ENCODE results near the gene NOL12.
A peak's percentile ranks its signal among the peaks of the same experiment; 100 is the strongest.
"Not testable (repeated sequence)": the region's sequence is repeated elsewhere in the genome, so short reads cannot be mapped to it uniquely, and the experiment has no call there.

The NOL12 gene

GRCh38 chr22:37681001-37681424 lies 5.1 kb upstream of the NOL12 start:
- no peak for DNase-seq

GRCh38 chr22:37681556-37682049 lies 4.5 kb upstream of the NOL12 start:
- DNase-seq = peak; percentile 30

DNA sequence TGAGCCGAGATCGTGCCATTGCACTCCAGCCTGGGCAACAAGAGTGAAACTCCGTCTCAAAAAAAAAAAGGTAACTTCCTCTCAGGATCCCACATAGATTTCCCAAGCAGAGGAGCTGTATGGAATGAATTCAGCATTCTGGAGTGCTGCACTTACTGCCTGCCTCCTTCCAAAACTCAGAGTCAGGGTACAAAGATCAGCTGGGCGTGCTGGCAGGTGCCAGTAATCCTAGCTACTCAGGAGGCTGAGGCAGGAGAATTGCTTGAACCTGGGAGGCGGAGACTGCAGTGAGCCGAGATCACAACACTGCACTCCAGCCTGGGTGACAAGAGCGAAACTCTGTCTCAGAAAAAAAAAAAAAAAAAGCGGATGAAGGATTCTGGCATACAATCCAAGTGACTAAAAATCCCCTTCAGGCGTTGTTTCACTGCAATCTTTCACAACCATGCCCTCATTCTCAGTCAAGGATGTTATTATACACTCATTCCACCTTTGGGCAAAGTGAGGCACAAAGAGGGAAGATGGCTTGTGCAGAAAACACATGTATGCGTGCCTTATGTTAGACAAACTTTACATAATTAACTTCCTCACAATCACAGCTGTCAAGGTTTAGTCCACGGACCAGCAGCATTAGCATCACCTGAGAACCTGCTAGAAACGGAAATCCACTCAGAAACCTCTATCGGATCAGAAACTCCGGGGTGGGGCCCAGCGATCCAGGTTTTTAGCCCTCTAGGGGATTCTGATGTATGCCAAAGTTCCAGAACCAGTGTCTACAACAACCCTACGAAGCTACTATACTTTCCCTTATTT lies 1.1 kb upstream of the NOL12 start:
- DNase-seq = no peak

DNA sequence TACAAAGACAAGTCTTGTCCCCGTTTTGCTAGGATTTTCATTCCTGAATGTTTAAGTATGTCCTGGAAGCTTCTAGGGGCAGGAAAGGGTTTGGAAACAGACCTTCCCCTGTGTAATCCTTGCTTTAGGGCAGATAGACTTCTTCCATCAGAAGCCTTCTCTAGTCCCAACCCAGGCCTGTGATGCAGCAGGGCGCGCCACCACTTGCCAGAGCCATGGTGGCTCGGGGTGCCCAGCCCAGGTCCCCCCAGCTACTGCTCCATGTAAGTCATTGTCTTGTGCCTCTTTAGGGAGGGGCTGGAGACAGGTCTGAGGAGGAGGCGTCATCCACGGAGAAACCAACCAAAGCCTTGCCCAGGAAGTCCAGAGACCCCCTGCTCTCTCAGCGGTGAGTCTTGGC lies 4.3 kb downstream of the NOL12 start:
- DNase-seq = no peak

DNA sequence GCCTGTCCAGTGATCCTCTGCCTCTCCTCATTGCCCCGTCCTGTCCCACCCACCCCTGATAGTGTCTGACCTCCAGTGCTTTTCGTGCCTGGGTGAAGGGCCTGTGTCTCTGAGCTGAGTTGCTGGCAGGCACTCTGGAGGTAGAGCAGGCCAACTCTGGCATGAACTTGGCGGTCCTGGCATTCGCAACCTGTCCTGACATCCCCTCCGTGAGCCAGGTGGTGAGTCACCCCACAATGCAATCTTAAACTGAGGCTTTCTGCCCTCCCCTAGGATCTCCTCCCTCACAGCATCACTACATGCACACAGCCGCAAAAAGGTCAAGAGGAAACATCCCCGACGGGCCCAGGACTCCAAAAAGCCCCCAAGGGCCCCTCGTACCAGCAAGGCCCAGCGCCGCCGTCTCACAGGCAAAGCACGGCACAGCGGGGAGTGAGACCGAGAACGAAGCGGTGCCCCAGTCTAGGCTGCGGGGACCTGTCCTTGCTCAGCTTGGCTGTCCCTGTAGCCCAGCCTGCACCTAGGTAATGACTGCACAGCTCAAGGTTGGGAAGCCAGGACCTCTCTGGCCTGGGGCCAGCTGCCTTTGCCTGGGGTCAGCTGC lies 4.9 kb downstream of the NOL12 start:
- no peak for DNase-seq

DNA sequence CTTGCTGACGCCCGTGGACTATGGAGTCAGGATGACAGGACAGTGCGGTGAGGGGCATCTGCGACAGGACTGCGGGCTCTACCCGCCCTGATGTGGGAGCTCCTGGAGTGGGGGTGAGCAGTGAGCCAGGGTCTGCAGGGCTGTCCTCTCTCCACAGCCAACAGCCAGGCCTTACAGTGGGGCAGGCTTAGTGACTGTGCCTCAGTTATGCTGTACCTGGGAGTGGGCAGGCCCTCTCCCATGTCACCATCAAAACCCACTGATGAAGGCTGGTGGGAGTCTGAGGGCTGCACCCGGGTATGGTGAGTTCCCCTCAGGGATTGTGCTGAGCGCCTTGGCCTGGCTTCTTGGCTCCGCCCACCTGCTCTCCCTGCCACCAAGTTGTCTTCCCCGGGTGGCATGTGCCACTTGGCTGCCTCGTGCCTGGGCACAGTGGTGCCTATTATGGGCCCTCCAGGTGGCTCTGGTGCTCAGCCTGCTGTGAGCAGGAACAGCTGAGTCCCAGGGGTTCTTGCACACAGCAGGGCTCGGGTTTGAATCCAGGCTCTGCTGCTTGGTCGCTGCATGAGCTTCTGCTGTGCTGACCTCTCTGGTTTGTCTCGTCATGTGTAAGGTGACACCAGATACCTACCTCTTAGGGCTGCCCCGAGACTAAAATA lies 6.6 kb downstream of the NOL12 start:
- DNase-seq = no peak

DNA sequence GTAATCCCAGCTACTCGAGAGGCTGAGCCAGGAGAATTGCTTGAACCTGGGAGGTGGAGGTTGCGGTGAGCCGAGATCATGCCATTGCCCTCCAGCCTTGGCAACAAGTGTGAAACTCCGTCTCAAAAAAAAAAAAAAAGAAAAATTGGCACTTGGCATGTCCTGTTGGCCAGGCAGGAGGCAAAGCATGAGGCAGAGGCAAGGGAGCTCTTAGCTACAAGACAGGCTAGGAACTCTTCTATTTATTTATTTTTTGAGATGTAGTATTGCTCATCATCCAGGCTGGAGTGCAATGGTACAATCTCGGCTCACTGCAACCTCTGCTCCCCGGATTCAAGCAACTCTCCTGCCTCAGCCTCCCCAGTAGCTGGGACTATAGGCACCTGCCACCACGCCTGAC lies 8.0 kb downstream of the NOL12 start:
- DNase-seq = not testable (repeated sequence)

DNA sequence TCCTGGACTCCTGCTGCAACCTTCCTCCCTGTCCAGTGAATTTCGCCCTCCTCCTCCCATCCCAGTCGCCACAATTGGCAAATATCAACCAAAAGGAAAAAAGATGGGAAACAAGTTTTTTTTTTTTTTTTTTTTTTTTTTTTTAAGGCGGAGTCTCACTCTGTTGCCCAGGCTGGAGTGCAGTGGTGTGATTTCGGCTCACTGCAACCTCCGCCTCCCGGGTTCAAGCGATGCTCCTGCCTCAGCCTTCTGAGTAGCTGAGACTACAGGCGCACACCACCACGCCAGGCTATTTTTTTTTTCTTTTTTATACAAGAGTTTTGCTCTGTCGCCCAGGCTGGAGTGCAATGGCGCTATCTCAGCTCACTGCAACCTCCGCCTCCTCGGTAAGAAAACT lies 10.1 kb downstream of the NOL12 start:
- not testable (repeated sequence) for DNase-seq

DNA sequence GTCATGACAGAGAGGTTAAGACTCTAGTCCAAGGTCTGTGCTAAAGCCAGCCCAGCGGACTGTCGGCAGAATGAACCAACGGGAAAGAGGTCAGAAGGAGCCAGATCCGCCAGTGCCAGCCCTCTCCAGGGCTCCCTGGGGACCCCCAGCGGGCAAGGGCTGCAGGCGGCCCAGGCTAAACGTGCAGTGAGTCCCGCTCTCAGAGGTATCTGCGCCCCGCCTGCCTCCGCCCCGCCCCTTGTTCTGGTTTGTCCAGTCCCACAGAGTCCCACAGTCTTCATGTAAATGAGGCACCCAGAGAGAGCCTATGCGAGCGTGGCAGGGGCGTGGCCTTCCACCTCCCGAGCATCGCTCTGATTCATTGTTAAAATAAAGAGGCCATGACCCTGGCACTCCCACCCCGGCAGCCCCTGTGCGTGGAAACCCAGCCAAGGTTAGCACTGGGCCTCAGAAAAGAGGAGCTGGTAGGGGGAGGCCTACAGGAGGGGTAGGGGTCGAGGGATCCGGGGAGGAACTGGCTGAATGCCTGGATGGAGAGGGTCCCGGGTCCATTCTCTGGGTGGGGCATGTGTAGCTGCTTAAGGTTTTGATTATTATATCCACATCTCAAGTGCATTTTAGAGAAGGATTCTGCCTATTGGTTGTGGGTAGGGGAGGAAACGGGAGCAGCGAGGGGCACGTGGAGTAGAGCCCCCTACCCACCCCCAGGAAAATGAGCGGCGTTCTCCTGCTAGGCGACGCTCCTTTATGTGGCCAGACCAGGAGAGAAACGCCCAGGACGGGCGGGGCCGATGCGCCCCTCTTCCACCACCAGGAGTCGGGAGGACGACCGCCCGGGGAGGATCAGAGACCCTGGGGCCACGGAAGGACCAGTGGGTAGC lies 10.8 kb downstream of the NOL12 start, which contains the start of gene TRIOBP:
Gene TRIOBP, plus strand, starts transcription at position 392 of the 881 bp plus-strand sequence. CDS start 4,318 bp downstream, outside the sequence.
- peak; percentile 94 for DNase-seq

DNA sequence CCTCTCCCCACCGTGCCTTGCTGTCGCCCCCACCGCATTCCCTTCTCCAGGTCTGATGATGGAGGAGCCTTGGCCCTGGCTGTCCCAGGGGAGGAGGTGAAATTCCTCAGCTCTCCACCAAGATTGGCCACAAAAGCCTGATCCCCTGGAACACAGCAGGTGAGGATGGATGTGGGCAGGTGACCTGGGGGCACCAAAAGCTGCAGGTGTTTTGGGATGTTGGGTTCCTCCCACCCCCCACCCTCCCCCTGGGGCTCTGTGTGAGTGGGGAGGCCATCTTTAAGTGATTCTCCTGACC lies 11.3 kb downstream of the NOL12 start:
- no peak for DNase-seq

DNA sequence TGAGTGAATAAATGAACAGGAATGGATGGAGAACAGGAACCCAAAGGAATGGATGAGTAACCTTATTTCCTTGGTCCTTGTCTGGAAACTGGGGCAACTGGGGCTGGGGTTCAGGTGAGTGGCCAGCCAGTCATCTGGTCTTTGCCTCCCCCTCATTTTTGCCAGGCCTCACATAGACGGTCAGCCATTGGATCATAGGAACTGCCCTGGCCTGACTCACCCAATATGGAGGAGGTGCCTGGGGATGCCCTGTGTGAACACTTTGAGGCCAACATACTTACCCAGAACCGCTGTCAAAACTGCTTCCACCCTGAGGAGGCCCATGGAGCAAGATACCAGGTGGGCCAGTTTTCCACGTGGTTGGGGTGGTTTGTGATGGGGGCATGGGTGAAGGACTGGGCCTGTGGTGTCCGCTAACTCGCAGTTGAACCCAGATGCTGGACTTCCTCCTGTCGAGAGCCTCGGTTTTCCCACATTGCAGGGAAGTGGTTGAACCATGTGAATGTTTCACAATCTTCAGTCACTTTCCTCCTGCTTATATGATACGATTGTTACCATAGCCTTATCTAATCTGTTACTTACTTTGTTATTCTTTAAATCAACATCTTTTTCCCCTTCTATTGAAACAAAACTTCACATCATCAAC lies 15.1 kb downstream of the NOL12 start:
- DNase-seq = no peak

DNA sequence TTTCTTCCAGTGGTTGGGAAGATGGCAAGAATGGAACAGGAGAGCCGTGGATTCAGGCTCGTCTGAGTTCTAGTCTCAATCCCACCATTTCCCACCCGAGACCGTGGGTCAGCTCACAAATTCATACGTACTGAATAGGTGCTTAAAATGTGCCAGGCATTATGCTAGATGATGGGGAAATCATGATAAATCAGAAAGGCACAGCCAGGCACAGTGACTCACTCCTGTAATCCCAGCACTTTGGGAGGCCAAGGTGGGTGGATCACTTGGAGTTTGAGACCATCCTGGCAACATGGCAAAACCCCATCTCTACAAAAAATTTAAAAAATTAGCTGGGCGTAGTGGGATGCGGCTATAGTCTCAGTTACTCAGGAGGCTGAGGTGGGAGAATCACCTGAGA lies 17.8 kb downstream of the NOL12 start:
- no peak for DNase-seq

- no peak for DNase-seq
Observed at GRCh38 chr22:37704645-37705044, 18.5 kb downstream of the NOL12 start.

DNA sequence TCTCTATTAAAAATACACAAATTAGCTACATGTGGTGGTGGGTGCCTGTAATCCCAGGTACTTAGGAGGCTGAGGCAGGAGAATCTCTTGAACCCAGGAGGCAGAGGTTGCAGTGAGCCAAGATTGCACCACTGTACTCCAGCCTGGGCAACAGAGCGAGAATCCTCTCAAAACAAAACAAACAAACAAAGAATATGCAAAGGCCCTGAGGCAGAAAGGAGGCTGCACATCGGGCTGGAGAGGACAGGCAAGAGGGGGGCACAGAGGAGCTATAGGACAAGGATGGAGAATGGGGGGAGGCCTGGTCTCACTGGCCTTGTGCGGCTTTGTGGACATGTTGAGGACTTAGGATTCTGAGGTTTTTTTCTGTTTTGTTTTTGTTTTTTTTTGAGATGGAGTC lies 19.1 kb downstream of the NOL12 start:
- DNase-seq = no peak

- no peak for DNase-seq
Observed at GRCh38 chr22:37708580-37709444, 22.7 kb downstream of the NOL12 start.

- DNase-seq = no peak
Observed at GRCh38 chr22:37709445-37709765, 23.3 kb downstream of the NOL12 start.

DNA sequence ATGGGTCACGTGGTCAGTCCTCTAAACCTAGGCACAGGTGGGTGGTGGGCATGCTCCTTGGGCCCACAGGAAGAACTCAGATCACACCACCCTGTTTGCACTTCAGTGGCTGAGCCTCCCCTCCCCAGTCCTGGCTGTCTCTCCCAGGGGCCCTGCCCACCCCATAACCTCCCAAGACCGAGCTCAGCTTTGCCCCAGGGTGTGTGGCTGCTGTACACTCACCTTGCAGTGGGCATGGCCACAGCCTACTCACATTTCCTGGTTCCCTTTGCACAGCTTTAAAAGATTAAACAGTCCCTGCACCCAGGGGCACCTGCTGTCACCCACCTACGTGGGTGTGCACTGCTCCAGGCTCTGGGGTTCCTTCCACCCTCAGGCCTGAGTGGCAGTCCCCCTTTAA lies 24.5 kb downstream of the NOL12 start:
- DNase-seq = no peak

DNA sequence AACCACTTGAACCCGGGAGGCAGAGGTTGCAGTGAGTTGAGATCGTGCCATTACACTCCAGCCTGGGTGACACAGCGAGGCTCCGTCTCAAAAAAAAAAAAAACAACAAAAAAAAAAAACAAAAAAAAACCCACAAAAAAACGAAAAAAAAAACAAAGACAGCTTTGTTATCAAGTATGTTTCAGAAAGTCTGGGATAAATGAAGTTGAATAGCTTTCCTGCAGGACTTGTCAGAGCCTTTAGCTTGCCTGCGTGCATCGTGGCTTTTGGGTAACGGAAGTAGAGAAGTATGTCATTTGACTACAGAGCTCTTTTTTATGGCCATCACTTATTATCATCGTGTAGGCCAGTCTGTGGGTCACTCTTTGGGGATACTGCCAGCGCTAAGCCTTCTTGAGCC lies 25.3 kb downstream of the NOL12 start:
- no peak for DNase-seq

GRCh38 chr22:37713761-37714160 lies 27.6 kb downstream of the NOL12 start:
- no peak for DNase-seq

GRCh38 chr22:37714634-37715033 lies 28.5 kb downstream of the NOL12 start:
- DNase-seq = no peak

GRCh38 chr22:37715760-37716159 lies 29.6 kb downstream of the NOL12 start:
- DNase-seq = no peak

GRCh38 chr22:37716708-37717107 lies 30.6 kb downstream of the NOL12 start:
- no peak for DNase-seq
